Measurements from ENCODE around the gene TSNAX. TPM values are rescaled to one million over a fixed set of nuclear protein-coding genes. Genes with fewer than 3 reads are reported as not detected.
A peak's percentile ranks its signal among the peaks of the same experiment; 100 is the strongest.
"Not testable (repeated sequence)": the region's sequence is repeated elsewhere in the genome, so short reads cannot be mapped to it uniquely, and the experiment has no call there.

TSNAX gene
- total RNA-seq, 1 experiment from 2014 or later: 69.4 TPM

GRCh38 chr1:231561647-231562383, 33.3 kb downstream of the TSNAX start:
- DNase-seq (ENCODE audit: low spot score): no peak

GRCh38 chr1:231563247-231563646, 34.8 kb downstream of the TSNAX start:
- DNase-seq (ENCODE audit: low spot score): no peak

DNA sequence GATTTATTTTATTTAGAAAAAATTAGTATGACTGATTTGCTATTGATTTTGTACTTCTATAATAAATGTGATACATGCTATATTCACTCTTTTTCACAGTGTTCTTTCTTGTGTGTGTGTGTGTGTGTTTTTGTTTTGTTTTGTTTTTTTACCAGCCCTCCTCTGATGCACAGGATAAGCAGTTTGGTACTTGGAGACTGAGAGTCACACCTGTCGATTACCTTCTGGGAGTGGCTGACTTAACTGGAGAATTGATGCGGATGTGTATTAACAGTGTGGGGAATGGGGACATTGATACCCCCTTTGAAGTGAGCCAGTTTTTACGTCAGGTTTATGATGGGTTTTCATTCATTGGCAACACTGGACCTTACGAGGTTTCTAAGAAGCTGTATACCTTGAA, 35.9 kb downstream of the TSNAX start:
- DNase-seq (ENCODE audit: low spot score): no peak

DNA sequence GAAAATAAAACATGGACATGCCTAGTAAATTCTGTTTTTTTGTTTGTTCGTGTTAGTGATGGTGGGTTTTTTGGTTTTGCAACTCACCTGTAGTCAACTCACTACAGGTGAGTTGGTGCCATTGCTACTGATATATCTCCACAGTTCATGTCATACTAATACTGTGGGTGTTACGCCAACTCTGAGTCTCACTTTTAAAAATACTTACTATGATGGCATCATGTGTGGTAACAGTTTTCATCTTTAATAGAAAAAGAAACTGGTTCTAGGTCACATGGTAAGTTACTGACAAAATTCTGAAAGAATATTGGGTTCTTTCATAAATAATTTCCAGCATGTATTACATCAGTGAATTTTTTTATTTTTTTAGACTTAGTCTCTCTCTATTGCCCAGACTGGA, 38.0 kb downstream of the TSNAX start:
- no peak for DNase-seq (ENCODE audit: low spot score)

DNA sequence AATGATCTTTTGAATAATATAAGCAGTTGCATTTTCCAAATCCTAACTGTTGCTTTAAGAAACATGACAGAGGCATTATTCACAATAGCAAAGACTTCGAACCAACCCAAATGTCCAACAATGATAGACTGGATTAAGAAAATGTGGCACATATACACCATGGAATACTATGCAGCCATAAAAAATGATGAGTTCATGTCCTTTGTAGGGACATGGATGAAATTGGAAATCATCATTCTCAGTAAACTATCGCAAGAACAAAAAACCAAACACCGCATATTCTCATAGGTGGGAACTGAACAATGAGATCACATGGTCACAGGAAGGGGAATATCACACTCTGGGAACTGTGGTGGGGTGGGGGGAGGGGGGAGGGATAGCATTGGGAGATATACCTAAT, 41.8 kb downstream of the TSNAX start:
- DNase-seq (ENCODE audit: low spot score): not testable (repeated sequence)

- no peak for DNase-seq (ENCODE audit: low spot score)
These were observed 43.4 kb downstream of the TSNAX start for GRCh38 chr1:231571904-231572303.

- DNase-seq (ENCODE audit: low spot score): no peak
These were observed 47.0 kb downstream of the TSNAX start for GRCh38 chr1:231575472-231575871.

GRCh38 chr1:231576804-231577718, 48.6 kb downstream of the TSNAX start:
- no peak for DNase-seq (ENCODE audit: low spot score)

DNA sequence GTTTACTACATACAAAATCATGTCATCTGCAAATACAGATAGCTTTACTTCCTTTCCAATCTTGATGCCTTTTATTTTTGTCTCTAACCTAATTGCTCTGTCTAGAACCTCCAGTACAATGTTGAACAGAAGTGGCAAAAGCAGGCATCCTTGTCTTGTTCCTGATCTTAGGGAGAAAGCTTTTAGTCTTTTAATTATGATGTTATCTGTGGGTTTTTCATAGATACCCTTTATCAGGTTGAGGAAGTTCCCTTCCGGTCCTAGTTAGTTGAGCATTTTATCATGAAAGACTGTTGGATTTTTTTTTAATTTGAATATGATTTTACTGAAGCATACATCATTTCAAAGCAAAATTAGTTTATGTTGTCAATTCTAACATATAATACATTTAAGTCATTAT, 52.4 kb downstream of the TSNAX start:
- DNase-seq (ENCODE audit: low spot score): no peak

DNA sequence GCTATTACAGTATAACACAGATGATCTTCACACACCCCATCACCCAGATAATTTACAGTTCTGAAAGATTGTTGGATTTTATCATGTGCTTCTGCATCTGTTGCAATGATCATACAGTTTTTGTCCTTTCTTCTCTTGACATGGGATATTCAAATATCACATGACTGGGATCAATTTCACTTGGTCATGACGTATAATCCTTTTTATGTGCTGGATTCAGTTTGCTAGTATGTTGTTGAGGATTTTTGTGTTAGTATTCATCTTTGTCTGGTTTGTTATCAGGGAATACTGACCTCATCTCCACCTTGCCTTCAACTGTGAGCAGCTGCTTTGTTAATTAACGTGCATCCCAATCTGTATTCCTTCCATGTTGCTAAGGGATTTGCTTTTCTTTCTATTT, 53.4 kb downstream of the TSNAX start:
- DNase-seq (ENCODE audit: low spot score): no peak

DNA sequence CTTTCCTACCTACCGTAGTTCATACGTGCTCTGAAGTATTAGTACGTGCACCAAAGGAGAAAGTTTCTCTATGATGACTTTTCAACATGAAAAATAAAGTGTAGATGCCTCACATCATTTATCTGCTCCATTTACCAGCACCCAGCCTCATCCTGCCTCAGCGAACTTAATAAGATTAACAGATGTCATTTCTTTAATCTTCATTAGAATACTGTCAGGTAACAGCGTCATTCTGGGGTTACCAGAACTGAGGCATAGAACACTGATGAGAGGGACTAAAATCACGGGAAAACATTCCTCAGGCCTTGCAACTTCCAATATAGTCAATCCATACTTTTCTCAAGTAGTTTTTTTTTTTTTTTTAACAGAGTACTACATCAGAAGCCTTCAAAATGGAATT, 54.9 kb downstream of the TSNAX start:
- no peak for DNase-seq (ENCODE audit: low spot score)

GRCh38 chr1:231584117-231584516, 55.6 kb downstream of the TSNAX start:
- peak; percentile 74 for DNase-seq (ENCODE audit: low spot score)

DNA sequence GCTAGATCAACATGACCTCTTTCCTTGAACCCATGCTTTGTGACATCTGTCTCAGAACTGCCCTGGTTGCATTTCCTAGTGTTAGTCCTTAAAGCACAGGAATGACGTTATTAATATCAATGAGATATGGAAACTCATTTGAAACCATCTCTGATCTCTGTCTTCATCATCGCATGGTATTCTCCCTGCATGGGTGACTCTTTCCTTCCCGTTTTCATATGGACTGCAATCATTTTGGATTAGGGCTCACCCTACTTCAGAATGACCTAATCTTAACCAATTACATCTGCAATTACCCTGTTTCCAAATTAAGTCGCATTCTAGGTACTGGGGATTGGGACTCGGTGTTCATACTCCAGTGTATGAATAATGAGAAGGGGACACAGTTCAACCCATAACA, 56.5 kb downstream of the TSNAX start:
- no peak for DNase-seq (ENCODE audit: low spot score)

DNA sequence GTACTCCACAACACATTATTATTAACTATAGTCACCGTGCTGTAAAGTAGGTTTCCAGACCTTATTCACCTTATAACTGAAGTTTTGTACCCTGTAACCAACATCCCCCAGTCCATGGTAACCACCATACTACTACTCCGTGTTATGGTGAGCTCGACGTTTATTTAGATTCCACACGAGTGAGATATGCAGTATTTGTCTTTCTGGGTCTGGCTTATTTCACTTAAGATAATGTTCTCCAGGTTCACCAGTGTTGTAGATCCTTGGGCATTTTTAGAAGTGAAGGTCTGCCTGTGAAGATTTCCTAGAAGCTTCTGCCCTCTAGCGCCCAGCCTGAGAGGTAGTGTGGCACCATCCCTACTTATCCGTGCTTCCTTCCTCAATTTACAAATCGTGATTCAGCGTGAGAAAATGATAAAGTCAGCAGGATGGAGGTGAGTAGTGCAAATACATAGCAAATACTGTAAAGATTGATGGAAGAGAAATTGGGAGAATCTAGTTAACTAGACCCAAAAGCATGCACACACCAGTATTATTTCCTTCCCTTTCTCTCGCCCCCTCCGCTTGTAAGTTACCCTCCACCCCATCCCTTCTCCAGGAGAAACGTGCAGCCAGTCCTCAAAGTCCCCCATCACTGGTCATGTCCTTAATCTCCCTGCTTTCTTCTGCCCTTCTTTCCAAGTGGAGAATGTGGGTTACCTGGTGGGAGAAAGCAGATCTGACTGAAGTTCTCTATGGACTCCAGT, 62.2 kb downstream of the TSNAX start:
- DNase-seq (ENCODE audit: low spot score): peak; percentile 62

DNA sequence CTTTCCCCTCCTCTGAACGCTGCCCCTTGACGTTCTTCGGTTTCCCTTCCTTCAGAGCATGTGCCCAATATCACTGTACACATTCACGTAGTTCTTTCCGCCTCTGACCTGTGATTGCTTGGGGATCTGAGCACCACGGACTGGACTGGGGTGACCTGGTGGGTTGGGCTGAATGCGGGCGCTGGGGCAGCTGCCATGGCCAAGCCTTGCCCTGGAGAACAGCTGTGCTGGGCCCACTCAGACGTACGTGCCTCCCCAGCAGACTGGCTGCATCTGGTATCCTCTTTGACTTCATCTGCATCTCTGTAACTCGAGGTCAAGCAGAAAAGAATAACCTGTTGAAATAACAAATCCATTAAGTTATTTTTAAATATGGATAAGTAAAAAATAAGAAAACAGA, 63.0 kb downstream of the TSNAX start:
- DNase-seq (ENCODE audit: low spot score): no peak

GRCh38 chr1:231592809-231593208, 64.3 kb downstream of the TSNAX start:
- no peak for DNase-seq (ENCODE audit: low spot score)

GRCh38 chr1:231593264-231593663, 64.8 kb downstream of the TSNAX start:
- not testable (repeated sequence) for DNase-seq (ENCODE audit: low spot score)

- no peak for DNase-seq (ENCODE audit: low spot score)
These were observed 65.7 kb downstream of the TSNAX start for GRCh38 chr1:231594123-231594522.

DNA sequence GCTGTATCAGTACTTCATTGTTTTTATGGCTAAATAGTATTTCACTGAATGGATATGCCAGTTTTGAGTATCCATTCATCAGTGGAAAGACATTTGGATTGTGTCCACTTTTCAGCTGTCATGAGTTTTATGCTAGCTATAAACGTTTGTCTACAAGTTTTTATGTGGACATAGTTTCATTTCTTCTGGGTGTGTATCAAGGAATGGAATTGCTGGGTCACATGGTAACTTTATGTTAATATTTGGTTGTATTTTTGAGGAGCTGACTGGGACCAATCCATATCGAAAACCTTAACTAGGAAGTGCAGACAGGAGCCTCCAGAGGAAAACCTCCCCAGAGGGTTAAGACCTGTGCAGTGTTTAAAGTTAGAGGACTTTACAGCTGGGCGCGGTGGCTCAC, 66.3 kb downstream of the TSNAX start:
- no peak for DNase-seq (ENCODE audit: low spot score)

DNA sequence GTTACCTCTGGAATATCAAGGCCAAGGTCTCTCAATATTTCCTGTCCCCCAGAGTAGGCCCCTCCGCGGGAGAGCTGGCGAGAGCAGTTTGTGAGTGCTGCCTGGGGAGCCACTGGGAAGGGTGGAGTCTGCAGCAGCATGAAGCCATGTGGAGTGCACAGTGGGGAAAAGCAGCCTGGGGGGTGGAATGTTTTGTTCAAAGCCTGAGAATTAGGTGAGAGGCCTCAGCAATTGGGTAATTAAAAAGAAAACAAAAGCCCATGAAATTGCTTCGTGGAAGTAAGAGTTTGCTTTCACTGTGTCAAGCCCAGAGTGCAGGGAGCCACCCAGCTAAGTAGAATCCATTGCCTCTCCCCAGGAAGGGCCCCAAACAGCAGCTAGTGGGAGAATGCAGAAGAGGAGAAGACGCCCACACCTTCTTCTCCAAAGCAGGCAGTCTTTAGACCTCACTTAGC, 67.9 kb downstream of the TSNAX start:
- no peak for DNase-seq (ENCODE audit: low spot score)

DNA sequence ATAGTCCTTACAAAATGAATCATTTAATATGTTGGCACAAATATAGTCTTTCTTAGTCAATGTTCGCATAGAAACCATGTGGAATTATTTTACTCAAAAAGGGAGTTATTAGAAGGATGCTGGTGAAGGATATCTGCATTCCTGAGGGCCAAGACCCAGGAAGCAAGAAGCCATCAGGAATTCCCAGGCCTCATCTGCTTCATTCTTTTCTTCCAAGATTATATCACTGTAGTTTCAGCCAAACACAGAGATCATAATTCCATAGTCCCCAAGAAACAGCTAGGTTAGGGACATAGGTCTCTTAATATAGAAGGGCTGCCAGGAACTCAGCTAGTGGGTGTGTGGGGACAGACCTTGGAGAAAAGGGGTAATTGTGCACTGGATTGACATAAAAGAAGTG, 69.5 kb downstream of the TSNAX start:
- DNase-seq (ENCODE audit: low spot score): no peak

DNA sequence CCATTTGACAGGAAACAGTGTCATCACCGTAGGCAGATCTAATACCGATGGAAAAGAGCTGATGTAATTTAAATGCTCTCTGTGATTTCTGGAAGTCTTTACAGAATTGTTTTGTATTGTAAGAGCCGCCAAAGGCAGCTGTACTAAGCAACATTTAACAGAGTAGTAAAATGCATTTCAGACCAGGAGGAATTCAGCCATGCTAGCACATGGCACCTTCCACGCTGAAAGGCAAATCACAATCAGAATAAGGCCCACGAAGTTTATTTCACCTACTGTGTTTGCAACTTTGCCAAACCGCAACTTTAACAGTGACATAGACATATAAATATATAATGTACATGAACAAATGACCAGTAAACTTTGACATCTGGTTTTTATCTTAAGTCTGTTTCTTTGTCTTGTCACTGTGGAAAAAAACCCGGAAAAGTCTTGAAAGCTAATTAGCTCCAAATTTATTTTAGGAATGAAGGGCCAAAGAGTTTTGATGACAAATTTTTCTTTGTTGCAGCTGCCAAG, 72.0 kb downstream of the TSNAX start:
- DNase-seq (ENCODE audit: low spot score): peak; percentile 37

Measured in A172 (cell line).